SK-N-SH (cell line): ENCODE data around the gene KPNB1. TPM values are rescaled to one million over a fixed set of nuclear protein-coding genes. Genes with fewer than 3 reads are reported as not detected.
A peak's percentile ranks its signal among the peaks of the same experiment; 100 is the strongest.

Experiments used
- CTCF ChIA-PET: fragments of 300-600, 350-600 bp; formaldehyde crosslinking; extraction: SDS; loops from one replicate; lab custom pipeline; 2021; lab: Yijun Ruan, JAX
- POLR2A ChIA-PET: fragments of 350-600 bp; sonication (Branson Sonifier 250); formaldehyde crosslinking; extraction: SDS; loops from one replicate; lab custom pipeline; 2020; ENCODE audit warnings: antibody characterized with exemption, inconsistent platforms; lab: Yijun Ruan, JAX
- DNase-seq: peaks from one replicate; pipeline ENCODE4 v3.0.0; 2012
- H2AFZ ChIP-seq: fragments of 200-600 bp; sonication (generic); 2 replicates; pipeline ENCODE4 v1.8.1; 2016; ENCODE audit warnings: antibody characterized with exemption, mild to moderate bottlenecking, low read depth
- H3F3A ChIP-seq: fragments of 200-600 bp; sonication (generic); replicated peaks from 2 replicates; pipeline ENCODE3; 2016; ENCODE audit warnings: antibody characterized with exemption, mild to moderate bottlenecking; ENCODE audit not compliant: insufficient read depth
- H3K27ac ChIP-seq, 2 experiments: fragments of 200-500 bp in 1 of 2; fragments of 200-600 bp in 1 of 2; sonication (Bioruptor generic) in 1 of 2; sonication (generic), shearing (Covaris generic) in 1 of 2; 2 replicates each; pipeline versions ENCODE4 v1.5.1 to v1.6.1; 2014 to 2016; ENCODE audit warnings: low read depth in 2 of 2, inconsistent platforms in 1 of 2, low read length in 1 of 2, mild to moderate bottlenecking in 1 of 2, mixed read lengths in 1 of 2
- H3K27me3 ChIP-seq: fragments of 200-600 bp; sonication (generic), shearing (Covaris generic); 2 replicates; pipeline ENCODE4 v1.6.1; 2016; ENCODE audit warnings: mixed run types; ENCODE audit not compliant: insufficient read depth
- H3K36me3 ChIP-seq, 2 experiments: fragments of 200-500 bp in 1 of 2; fragments of 200-600 bp in 1 of 2; sonication (Bioruptor generic) in 1 of 2; sonication (generic) in 1 of 2; replicated peaks in 1 of 2; 2 replicates each; pipeline versions ENCODE3 to v1.5.1; 2014 to 2016; ENCODE audit warnings: low read length in 1 of 2, mild to moderate bottlenecking in 1 of 2; ENCODE audit not compliant: insufficient read depth in 2 of 2, control insufficient read depth in 1 of 2
- H3K4me1 ChIP-seq, 2 experiments: fragments of 200-500 bp in 1 of 2; fragments of 200-600 bp in 1 of 2; sonication (Bioruptor generic) in 1 of 2; sonication (generic), shearing (Covaris generic) in 1 of 2; 2 replicates each; pipeline versions ENCODE4 v1.5.1 to v1.6.1; 2014 to 2016; ENCODE audit warnings: low read depth in 1 of 2, low read length in 1 of 2, mixed run types in 1 of 2; ENCODE audit not compliant: insufficient read depth in 2 of 2, control insufficient read depth in 1 of 2
- H3K4me2 ChIP-seq: fragments of 200-600 bp; sonication (generic), shearing (Covaris generic); 2 replicates; pipeline ENCODE4 v1.6.1; 2017; ENCODE audit warnings: mixed run types
- H3K4me3 ChIP-seq, 2 experiments: fragments of 200-500 bp in 1 of 2; fragments of 200-600 bp in 1 of 2; sonication (Bioruptor generic) in 1 of 2; sonication (generic), shearing (Covaris generic) in 1 of 2; 2 replicates each; pipeline versions ENCODE4 v1.5.1 to v1.8.1; 2014 to 2016; ENCODE audit warnings: low read depth in 2 of 2, inconsistent platforms in 1 of 2, low read length in 1 of 2, mild to moderate bottlenecking in 1 of 2, mixed read lengths in 1 of 2, moderate library complexity in 1 of 2
- H3K79me2 ChIP-seq: fragments of 200-600 bp; sonication (generic); 2 replicates; pipeline ENCODE4 v1.8.1; 2017; ENCODE audit warnings: mild to moderate bottlenecking; ENCODE audit not compliant: insufficient read depth
- H3K9ac ChIP-seq: fragments of 200-600 bp; sonication (generic); 2 replicates; pipeline ENCODE4 v1.6.1; 2017; ENCODE audit warnings: mixed run types
- H3K9me2 ChIP-seq: fragments of 200-600 bp; sonication (generic); 2 replicates; pipeline ENCODE4 v1.6.1; 2017; ENCODE audit warnings: mixed run types
- H3K9me3 ChIP-seq: fragments of 200-600 bp; sonication (generic); 2 replicates; pipeline ENCODE4 v1.6.1; 2017; ENCODE audit warnings: mixed run types, mild to moderate bottlenecking, moderate library complexity
- H4K20me1 ChIP-seq: fragments of 200-600 bp; sonication (generic); 2 replicates; pipeline ENCODE4 v1.6.1; 2017; ENCODE audit warnings: mild to moderate bottlenecking, mixed run types; ENCODE audit not compliant: insufficient read depth
- CHD2 ChIP-seq: fragments of 150-350 bp; IDR thresholded peaks from 2 replicates; pipeline ENCODE4 v1.6.1; 2018; ENCODE audit warnings: low read length; ENCODE audit not compliant: partially characterized antibody
- ELF1 ChIP-seq: IDR thresholded peaks from 2 replicates; pipeline ENCODE4 v1.4.0; 2012
- EP300 ChIP-seq, 2 experiments: IDR thresholded peaks; 2 replicates each; pipeline versions ENCODE4 v1.4.0 to v1.6.1; 2012; ENCODE audit warnings: borderline replicate concordance in 1 of 2, low read depth in 1 of 2, low read length in 1 of 2
- EZH2phosphoT487 ChIP-seq: fragments of 200-600 bp; sonication (generic); IDR thresholded peaks from 2 replicates; pipeline ENCODE4 v1.6.1; 2017; ENCODE audit warnings: low read depth, mixed run types, mild to moderate bottlenecking, antibody characterized with exemption, moderate library complexity, borderline replicate concordance
- FOXJ3 ChIP-seq: sonication (generic); formaldehyde crosslinking; IDR thresholded peaks from 2 replicates; pipeline ENCODE4 v1.5.1; 2020; ENCODE audit warnings: mild to moderate bottlenecking, missing genetic modification reagents
- GABPA ChIP-seq: IDR thresholded peaks from 2 replicates; pipeline ENCODE4 v1.4.0; 2012; ENCODE audit warnings: low read depth, mild to moderate bottlenecking
- GATA2 ChIP-seq: sonication (generic); formaldehyde crosslinking; IDR thresholded peaks from 2 replicates; pipeline ENCODE4 v1.5.0; 2020; ENCODE audit warnings: mild to moderate bottlenecking, missing genetic modification reagents
- JUND ChIP-seq: IDR thresholded peaks from 2 replicates; pipeline ENCODE4 v1.4.0; 2012
- MEF2A ChIP-seq: IDR thresholded peaks from 2 replicates; pipeline ENCODE4 v1.4.0; 2012; ENCODE audit warnings: low read depth, borderline replicate concordance
- MXI1 ChIP-seq: IDR thresholded peaks from 2 replicates; pipeline ENCODE4 v1.6.1; 2012; ENCODE audit warnings: mild to moderate bottlenecking, low read depth, low read length, improper control_type of control experiment
- NFIC ChIP-seq: IDR thresholded peaks from 2 replicates; pipeline ENCODE4 v1.4.0; 2012; ENCODE audit warnings: borderline replicate concordance
- POLR2AphosphoS5 ChIP-seq: IDR thresholded peaks from 2 replicates; pipeline ENCODE4 v1.6.1; 2012; ENCODE audit warnings: low read depth, low read length
- RXRA ChIP-seq: IDR thresholded peaks from 2 replicates; pipeline ENCODE4 v1.4.0; 2012; ENCODE audit warnings: low read depth, mild to moderate bottlenecking, borderline replicate concordance
- SMC3 ChIP-seq: IDR thresholded peaks from 2 replicates; pipeline ENCODE4 v1.6.1; 2012; ENCODE audit warnings: low read depth, low read length, improper control_type of control experiment
- TAF1 ChIP-seq: IDR thresholded peaks from 2 replicates; pipeline ENCODE4 v1.6.1; 2012; ENCODE audit warnings: low read depth, mild to moderate bottlenecking, low read length, moderate library complexity, borderline replicate concordance
- TEAD4 ChIP-seq: IDR thresholded peaks from 2 replicates; pipeline ENCODE4 v1.4.0; 2012; ENCODE audit warnings: mild to moderate bottlenecking, borderline replicate concordance; ENCODE audit not compliant: insufficient read depth
- YY1 ChIP-seq: IDR thresholded peaks from 2 replicates; pipeline ENCODE4 v1.4.0; 2012; ENCODE audit warnings: low read depth, mild to moderate bottlenecking
- WGBS: methylation state at CpG from one replicate; pipeline ENCODE4 v1.1.6; 2017; ENCODE audit warnings: low lambda C conversion rate; 5-methylcytosine and 5-hydroxymethylcytosine counted together
- polyA plus RNA-seq, 3 experiments: library from polyadenylated mRNA; depleted of rRNA; stranded (reverse); fragments of >200 nt; gene quantifications; 2 replicates each; pipeline ENCODE4 v1.2.3, GENCODE V29; 2012
- TF ChIP-seq, protein P1 (sequence below): IDR thresholded peaks from 2 replicates; pipeline ENCODE4 v1.6.1; 2012; ENCODE audit warnings: mild to moderate bottlenecking, low read depth, low read length, moderate library complexity
- TF ChIP-seq, protein P2 (sequence below): IDR thresholded peaks from 2 replicates; pipeline ENCODE4 v1.4.0; 2012; ENCODE audit warnings: low read depth, borderline replicate concordance
- TF ChIP-seq, protein P3 (sequence below): IDR thresholded peaks from 2 replicates; pipeline ENCODE4 v1.4.0; 2012; ENCODE audit warnings: low read depth
- TF ChIP-seq, protein P4 (sequence below): fragments of 150-350 bp; IDR thresholded peaks from 2 replicates; pipeline ENCODE4 v1.6.1; 2016; ENCODE audit warnings: mild to moderate bottlenecking, low read depth, low read length
- TF ChIP-seq, protein P5 (sequence below): IDR thresholded peaks from 2 replicates; pipeline ENCODE4 v1.4.0; 2012; ENCODE audit warnings: low read depth, borderline replicate concordance

Gene KPNB1
- 89.5 and 142 TPM in 2 replicates for polyA plus RNA-seq (2012; rRNA removed)
- 99.2 and 142 TPM in 2 replicates for polyA plus RNA-seq (2012; cell fraction: cytosol; rRNA removed)
- 142 and 235 TPM in 2 replicates for polyA plus RNA-seq (2012; cell fraction: nucleus; rRNA removed)

DNA sequence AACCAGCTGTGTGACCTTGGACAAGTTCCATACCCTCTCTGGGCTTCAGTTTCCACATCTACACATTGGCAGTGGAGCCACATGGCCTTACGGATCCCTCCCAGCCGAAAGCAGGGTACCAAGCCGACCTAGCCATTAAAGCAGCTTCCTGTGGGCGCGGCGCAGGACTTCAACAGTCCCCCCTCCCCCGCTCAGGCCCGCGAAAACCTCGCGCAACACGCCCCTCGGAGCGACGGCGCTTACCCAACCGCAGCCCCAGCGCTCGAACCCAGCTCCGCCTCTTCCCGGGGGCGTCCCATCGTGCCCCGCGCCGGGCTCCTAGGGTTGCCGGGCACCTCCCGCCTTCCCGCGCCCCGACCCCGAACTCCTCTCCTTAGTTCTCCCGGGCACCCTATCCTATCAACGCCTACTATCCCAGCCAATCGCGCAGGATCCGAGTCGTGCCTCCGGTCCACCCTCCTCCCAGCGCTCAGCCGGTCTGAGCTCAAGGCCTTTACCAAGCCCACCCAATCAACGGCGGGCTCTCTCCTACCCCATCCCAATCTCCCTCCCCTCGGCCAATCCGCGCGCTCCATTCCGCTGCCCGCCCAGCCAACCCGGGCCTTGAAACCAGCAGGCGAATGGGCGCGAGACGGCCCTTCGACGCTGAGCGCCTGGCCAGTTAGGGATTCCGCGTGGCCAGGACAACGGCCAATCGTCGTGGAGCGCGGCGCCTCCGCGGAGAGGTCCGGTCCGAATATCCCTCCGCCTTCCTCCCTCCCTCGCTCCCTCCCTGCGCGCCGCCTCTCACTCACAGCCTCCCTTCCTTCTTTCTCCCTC, at the start of gene KPNB1:
TSS of gene KPNB1 (plus strand) at position 767 of the 819 bp plus-strand sequence. CDS start 326 bp downstream, outside the sequence.
- Histone ChIP-seq H3K27ac (peak within 1 kb of the TSS; percentile 71 to 89), H3F3A (peaks cover 12% of the 10 kb centered on the region), H2AFZ (peak within 1 kb of the TSS; percentile 38), H3K36me3 (peaks cover 29 to 36% of the 10 kb centered on the region in 2 experiments), H3K79me2 (peaks cover 51% of the 10 kb centered on the region), H3K9ac (peak within 1 kb of the TSS; percentile 77), H3K9me2 (no peaks in the 10 kb centered on the region), H3K4me2 (peak within 1 kb of the TSS; percentile 87), H3K27me3 (no peaks in the 10 kb centered on the region), H3K9me3 (no peaks in the 10 kb centered on the region), H3K4me1 (peaks cover 8 to 18% of the 10 kb centered on the region in 2 experiments), H4K20me1 (peaks cover 31% of the 10 kb centered on the region), H3K4me3 (peak within 1 kb of the TSS; percentile 67 to 80)
- ChIA-PET POLR2A (interaction anchor here (0.5 to 1.6 kb wide), 13 partner anchors 10 to 374 kb away, joined by 3 to 8 read pairs (median 4); partner anchors contain the start of genes EFCAB13, OSBPL7 and TBKBP1), CTCF (interaction anchor here (0.7 to 9.4 kb wide), 11 partner anchors 10 to 240 kb away, joined by 3 to 113 read pairs (median 3); partner anchors contain the start of gene TBX21)
- WGBS, result 2% methylated on average over 73 of the region's 74 CpGs
- DNase-seq, result peak; percentile 95
- TF ChIP-seq GATA2 (CRISPR knock-in tag), result no peak
- 0 out of 2 replicates have a peak, but pooled peaks have one; percentile 12 for TF ChIP-seq TEAD4
- peak; percentile 61; the same call in 1 of the 2 replicates for TF ChIP-seq FOXJ3 (CRISPR knock-in tag)
- TF ChIP-seq TAF1, result peak; percentile 97
- TF ChIP-seq GABPA, result peak; percentile 67
- TF ChIP-seq POLR2AphosphoS5, result peak; percentile 71
- peak; percentile 88 for TF ChIP-seq MXI1
- peak; percentile 98 for TF ChIP-seq CHD2
- TF ChIP-seq ELF1, result peak; percentile 85
- TF ChIP-seq, protein P1, sequence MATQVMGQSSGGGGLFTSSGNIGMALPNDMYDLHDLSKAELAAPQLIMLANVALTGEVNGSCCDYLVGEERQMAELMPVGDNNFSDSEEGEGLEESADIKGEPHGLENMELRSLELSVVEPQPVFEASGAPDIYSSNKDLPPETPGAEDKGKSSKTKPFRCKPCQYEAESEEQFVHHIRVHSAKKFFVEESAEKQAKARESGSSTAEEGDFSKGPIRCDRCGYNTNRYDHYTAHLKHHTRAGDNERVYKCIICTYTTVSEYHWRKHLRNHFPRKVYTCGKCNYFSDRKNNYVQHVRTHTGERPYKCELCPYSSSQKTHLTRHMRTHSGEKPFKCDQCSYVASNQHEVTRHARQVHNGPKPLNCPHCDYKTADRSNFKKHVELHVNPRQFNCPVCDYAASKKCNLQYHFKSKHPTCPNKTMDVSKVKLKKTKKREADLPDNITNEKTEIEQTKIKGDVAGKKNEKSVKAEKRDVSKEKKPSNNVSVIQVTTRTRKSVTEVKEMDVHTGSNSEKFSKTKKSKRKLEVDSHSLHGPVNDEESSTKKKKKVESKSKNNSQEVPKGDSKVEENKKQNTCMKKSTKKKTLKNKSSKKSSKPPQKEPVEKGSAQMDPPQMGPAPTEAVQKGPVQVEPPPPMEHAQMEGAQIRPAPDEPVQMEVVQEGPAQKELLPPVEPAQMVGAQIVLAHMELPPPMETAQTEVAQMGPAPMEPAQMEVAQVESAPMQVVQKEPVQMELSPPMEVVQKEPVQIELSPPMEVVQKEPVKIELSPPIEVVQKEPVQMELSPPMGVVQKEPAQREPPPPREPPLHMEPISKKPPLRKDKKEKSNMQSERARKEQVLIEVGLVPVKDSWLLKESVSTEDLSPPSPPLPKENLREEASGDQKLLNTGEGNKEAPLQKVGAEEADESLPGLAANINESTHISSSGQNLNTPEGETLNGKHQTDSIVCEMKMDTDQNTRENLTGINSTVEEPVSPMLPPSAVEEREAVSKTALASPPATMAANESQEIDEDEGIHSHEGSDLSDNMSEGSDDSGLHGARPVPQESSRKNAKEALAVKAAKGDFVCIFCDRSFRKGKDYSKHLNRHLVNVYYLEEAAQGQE, result peak; percentile 66; the same call in 1 of the 2 replicates
- TF ChIP-seq RXRA, result no peak; the same call in 1 of the 2 replicates
- TF ChIP-seq, protein P2, sequence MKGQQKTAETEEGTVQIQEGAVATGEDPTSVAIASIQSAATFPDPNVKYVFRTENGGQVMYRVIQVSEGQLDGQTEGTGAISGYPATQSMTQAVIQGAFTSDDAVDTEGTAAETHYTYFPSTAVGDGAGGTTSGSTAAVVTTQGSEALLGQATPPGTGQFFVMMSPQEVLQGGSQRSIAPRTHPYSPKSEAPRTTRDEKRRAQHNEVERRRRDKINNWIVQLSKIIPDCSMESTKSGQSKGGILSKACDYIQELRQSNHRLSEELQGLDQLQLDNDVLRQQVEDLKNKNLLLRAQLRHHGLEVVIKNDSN, result peak; percentile 75
- TF ChIP-seq JUND, result no peak; the same call in 1 of the 2 replicates
- no peak for TF ChIP-seq EZH2phosphoT487
- peak; percentile 47 for TF ChIP-seq NFIC
- peak; percentile 69; the same call in 1 of the 2 replicates for TF ChIP-seq YY1
- TF ChIP-seq, protein P3, sequence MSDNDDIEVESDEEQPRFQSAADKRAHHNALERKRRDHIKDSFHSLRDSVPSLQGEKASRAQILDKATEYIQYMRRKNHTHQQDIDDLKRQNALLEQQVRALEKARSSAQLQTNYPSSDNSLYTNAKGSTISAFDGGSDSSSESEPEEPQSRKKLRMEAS, result peak; percentile 94
- TF ChIP-seq, protein P4, sequence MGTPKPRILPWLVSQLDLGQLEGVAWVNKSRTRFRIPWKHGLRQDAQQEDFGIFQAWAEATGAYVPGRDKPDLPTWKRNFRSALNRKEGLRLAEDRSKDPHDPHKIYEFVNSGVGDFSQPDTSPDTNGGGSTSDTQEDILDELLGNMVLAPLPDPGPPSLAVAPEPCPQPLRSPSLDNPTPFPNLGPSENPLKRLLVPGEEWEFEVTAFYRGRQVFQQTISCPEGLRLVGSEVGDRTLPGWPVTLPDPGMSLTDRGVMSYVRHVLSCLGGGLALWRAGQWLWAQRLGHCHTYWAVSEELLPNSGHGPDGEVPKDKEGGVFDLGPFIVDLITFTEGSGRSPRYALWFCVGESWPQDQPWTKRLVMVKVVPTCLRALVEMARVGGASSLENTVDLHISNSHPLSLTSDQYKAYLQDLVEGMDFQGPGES, result peak; percentile 89
- TF ChIP-seq MEF2A, result no peak
- TF ChIP-seq SMC3, result no peak
- TF ChIP-seq, protein P5, sequence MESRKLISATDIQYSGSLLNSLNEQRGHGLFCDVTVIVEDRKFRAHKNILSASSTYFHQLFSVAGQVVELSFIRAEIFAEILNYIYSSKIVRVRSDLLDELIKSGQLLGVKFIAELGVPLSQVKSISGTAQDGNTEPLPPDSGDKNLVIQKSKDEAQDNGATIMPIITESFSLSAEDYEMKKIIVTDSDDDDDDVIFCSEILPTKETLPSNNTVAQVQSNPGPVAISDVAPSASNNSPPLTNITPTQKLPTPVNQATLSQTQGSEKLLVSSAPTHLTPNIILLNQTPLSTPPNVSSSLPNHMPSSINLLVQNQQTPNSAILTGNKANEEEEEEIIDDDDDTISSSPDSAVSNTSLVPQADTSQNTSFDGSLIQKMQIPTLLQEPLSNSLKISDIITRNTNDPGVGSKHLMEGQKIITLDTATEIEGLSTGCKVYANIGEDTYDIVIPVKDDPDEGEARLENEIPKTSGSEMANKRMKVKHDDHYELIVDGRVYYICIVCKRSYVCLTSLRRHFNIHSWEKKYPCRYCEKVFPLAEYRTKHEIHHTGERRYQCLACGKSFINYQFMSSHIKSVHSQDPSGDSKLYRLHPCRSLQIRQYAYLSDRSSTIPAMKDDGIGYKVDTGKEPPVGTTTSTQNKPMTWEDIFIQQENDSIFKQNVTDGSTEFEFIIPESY, result no peak; the same call in 1 of the 2 replicates
- peak; percentile 7 to 30; a peak in 2 of 4 replicates for TF ChIP-seq EP300 (IDR thresholded peaks at IDR 0.05; ENCODE audit: borderline replicate concordance in 1 of 2, low read depth in 1 of 2, low read length in 1 of 2)
